ENCODE data around the gene RETREG1. TPM values are rescaled to one million over a fixed set of nuclear protein-coding genes. Genes with fewer than 3 reads are reported as not detected.
A peak's percentile ranks its signal among the peaks of the same experiment; 100 is the strongest.
"Not testable (repeated sequence)": the region's sequence is repeated elsewhere in the genome, so short reads cannot be mapped to it uniquely, and the experiment has no call there.

The RETREG1 gene
- total RNA-seq, 1 experiment from 2014 or later = 1.5 TPM

GRCh38 chr5:16617274-16617968 lies 624 bp upstream of the RETREG1 start:
- no peak for DNase-seq (ENCODE audit: low spot score)

GRCh38 chr5:16615741-16616535 lies 859 bp downstream of the RETREG1 start:
- no peak for DNase-seq (ENCODE audit: low spot score)

DNA sequence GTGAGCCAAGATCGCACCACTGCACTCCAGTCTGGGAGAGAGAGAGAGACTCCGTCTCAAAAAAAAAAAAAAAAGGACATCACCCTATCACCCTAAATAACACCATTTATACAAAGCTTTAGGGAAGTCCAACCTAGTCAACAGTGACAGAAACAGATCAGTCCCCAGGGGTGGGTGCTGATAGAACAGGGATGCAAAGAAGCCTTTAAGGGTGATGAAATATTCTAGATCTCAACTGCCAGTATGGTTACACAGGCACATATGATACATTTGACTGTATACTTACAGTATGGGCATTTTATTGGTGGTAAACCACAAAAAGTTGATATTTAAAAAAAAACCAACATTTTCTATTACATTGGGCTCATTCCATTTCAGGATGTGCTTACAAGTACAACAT lies 4.8 kb downstream of the RETREG1 start:
- no peak for DNase-seq (ENCODE audit: low spot score)

GRCh38 chr5:16610896-16611295 lies 5.9 kb downstream of the RETREG1 start:
- DNase-seq (ENCODE audit: low spot score) = not testable (repeated sequence)

GRCh38 chr5:16609412-16609811 lies 7.4 kb downstream of the RETREG1 start:
- DNase-seq (ENCODE audit: low spot score) = no peak

- no peak for DNase-seq (ENCODE audit: low spot score)
Measured at GRCh38 chr5:16606628-16607027, 10.2 kb downstream of the RETREG1 start.

- DNase-seq (ENCODE audit: low spot score) = no peak
Measured at GRCh38 chr5:16603701-16604100, 13.1 kb downstream of the RETREG1 start.

- no peak for DNase-seq (ENCODE audit: low spot score)
Measured at GRCh38 chr5:16603295-16603694, 13.5 kb downstream of the RETREG1 start.

GRCh38 chr5:16602182-16602581 lies 14.6 kb downstream of the RETREG1 start:
- no peak for DNase-seq (ENCODE audit: low spot score)

DNA sequence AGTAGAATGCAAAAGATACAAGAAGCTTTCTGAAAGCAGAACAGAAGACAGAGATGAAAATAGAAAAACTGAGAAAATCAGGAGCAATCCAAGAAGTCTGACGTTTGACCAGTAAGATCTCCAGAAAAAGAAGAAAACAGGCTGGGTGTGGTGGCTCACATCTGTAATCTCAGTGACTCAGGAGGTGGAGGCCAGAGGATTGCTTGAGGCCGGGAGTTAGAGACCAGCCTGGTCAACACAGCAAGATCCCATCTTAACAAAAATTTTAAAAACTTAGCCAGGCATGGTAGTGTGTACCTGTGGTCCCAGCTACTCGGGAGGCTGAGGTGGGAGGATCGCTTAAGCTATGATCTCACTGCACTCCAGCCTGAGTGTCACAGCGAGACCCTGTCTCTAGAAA lies 15.9 kb downstream of the RETREG1 start:
- no peak for DNase-seq (ENCODE audit: low spot score)

DNA sequence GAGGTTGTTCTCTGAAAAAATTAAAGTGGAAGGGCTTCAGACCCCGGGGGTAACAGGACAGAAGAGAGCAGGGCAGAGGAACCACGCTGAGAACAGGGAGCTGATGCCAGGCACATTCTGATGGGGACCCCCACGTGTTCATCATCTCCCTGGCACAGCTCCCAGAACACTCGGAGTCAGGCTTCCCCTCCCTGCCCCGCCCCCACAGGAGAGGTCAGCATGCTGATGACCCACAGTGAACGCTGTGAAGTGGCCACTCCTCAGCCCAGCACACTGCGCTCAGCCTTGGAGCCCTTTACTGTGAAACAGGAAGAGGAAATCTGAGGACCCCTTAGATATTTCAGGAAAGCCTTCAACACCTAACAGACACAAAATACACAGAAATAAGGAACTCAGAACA lies 16.4 kb downstream of the RETREG1 start:
- no peak for DNase-seq (ENCODE audit: low spot score)

DNA sequence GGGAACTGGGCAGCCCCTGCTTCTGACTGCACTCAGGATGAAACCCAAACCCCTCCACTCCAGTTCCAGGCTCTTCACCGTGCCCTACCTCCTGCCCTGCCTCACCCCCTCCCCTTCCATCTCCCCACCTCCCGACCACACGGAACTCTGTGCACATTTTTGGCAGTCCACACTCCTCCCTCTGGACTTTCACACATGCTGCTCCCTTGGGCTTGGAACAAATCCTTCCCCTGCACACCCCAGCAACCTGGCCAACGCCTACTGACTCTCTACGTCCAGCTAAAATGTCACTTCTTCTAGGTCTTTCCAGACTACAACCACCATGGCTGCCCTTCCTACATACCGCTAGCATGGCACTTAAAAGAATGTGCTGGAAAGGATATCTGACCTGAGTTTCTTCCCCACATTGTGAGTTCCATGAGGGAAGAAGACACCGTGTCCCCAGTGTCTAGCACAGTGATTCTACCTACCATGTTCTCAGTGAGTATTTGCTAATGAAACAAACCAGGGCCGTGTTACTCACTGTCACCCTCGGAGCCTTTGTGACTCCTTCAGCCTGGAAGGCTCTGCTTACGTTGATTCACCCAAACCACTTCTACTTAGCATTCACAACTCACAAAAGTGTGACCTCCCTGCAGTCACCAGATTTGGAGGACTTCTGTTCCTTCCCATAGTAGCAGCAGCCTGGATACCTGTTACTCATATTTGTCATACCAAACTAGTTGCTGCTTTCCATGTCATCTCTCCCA lies 18.7 kb downstream of the RETREG1 start:
- DNase-seq (ENCODE audit: low spot score) = no peak

DNA sequence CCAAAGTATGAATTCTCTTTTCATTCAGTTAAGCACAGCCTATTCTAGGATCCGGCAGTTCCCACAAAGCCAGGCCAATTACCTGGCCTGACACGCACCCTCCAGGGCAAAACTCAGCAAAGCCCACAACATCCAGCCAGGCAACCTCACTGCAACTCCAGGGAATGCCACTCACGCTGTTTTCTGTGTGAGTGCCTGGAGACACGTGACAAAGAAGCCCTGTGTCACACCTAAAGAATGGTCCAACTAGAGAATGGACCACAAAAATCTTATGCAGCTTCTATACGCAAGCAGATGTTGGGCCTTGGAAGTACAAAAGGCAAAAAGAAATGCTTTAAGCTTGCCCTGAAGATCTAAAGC lies 20.2 kb downstream of the RETREG1 start:
- peak; percentile 67 for DNase-seq (ENCODE audit: low spot score)

DNA sequence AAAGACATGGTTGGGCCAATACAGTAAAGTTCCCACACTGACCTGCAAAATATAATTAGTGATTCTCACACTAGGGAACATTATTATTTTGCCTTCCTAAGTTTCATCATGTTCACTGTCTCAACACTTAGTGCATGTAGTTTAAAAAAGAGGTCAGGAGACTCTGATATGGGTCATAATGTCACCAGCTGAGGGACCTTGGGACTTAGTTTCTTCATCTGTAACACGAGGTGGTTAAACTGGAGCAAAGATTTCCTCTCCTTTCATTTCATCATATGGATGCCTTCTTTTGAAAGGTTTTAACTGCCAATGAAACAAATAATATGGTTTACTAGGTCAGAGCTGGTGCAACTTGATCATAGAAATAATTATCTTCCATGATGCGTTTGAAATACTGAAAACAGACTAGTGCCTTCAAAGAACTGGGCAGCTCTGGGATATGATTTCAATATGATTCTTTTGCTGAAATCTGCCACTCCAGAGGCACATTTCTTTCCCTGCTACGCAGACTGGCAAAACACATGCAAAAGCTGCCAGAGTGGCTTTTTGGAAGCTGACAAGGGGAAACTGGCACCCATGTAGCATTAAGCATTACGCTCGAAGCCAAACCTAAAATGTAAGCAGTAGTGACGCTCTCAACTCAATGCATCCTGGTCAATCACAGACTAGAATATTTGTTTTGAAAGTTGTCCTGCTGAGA lies 20.8 kb downstream of the RETREG1 start:
- no peak for DNase-seq (ENCODE audit: low spot score)

DNA sequence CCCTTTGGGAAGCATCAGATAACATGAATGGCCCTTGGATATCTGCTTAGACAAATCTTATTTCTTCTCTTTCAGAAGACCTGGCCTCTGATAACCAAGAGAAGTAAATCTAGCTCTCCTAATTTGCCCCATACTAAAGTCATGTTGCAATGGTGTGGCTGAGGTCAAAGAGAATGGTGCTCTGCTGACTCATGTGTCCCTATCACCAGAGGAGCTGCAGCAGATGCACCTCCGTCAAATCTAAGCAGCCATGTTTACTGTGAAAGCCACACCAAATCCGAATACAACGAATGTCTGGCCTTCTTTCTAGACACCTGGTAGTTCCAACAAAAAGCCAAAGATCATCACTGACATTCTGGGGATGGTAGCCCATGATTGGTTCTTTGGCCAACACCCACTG lies 23.2 kb downstream of the RETREG1 start:
- no peak for DNase-seq (ENCODE audit: low spot score)

DNA sequence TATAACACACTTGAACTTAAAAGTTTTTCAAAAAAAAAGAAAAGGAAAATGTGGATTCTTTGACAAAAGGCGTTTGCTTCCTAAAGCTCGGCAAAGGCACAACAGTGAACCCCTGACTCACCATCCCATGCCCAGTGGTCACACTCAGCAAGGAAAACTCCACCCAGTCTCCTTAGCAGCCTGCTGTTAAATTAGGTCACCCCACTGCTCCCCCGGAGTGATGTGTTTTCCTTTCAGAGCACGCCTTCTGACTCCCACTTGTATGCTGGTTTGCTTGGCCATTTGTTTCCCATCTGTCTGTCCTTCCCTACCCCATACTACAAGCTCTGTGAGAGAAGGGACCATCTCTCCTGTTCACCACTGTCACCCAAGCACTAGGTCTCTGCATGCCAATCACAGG lies 23.8 kb downstream of the RETREG1 start:
- peak; percentile 55 for DNase-seq (ENCODE audit: low spot score)

GRCh38 chr5:16592255-16592654 lies 24.5 kb downstream of the RETREG1 start:
- DNase-seq (ENCODE audit: low spot score) = no peak

- DNase-seq (ENCODE audit: low spot score) = no peak
Measured at GRCh38 chr5:16590685-16591084, 26.1 kb downstream of the RETREG1 start.

GRCh38 chr5:16589658-16590057 lies 27.1 kb downstream of the RETREG1 start:
- DNase-seq (ENCODE audit: low spot score) = no peak

DNA sequence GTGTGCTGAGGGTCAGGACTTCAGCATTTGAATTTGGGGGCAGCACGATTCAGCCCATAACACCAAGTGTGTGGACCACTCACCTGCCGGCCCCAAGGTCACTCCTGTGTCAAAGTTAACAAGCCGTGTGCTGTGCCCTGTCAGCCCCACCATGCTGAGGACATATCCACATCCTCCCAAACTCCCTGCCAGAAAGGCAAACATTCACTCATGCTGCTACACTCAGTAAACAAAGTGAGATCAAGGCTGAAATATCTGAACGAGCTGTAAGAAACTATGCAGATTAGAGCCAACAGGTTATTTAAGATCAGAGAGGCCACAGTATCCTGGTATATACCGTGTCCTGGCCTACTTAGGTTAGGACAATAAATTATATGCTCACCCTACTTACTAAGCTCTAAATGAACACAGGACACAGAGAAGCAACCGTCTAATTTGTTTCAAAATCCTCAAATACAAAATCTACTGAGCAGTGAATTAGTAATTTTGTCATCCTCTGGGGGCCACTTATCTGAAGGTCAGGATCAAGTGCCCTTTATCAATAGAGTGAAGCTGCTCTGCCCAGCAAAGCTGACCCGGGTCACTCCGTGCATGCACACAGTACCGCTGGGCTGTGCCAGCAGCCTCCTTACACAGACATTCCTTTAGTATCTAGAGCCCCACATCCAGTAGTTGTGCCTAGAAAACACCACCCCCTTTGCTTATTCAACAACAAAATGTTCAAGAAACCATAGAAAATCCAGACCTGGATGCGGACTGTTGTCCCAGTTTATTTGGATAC lies 28.2 kb downstream of the RETREG1 start:
- no peak for DNase-seq (ENCODE audit: low spot score)

DNA sequence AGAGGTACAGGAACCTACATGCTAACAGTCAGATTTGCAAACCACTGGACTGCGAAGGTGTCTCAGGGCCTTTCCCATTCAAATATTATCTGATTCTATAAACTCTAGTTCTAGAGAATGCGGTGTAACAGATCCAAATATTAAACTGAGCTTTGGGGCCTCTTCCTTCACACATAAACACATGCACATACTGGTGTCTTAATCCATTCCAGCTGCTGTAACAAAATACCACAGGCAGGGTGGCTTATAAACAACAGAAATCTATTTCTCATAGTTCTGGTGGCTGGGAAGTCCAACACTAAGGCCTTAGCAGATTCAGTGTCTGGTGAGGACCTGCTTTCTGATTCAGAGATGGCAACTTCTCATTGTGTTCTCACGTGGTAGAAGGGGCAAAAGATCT lies 30.2 kb downstream of the RETREG1 start:
- DNase-seq (ENCODE audit: low spot score) = no peak

Data from H4 (cell line).